Measurements from ENCODE around the gene TBCE.
"Not testable (repeated sequence)": the region's sequence is repeated elsewhere in the genome, so short reads cannot be mapped to it uniquely, and the experiment has no call there.

The TBCE gene

GRCh38 chr1:235442788-235443429 is 75.7 kb downstream of the TBCE start:
- H3K36me3 ChIP-seq (ENCODE audit: insufficient read depth, low read length): peaks cover 62% of the 10 kb centered on the region
- peak overlapping the region; percentile 16; the same call in 1 of the 2 replicates for H3K27ac ChIP-seq
- no peak for DNase-seq (ENCODE audit: low read depth, low spot score)
- TF ChIP-seq EZH2 (IDR thresholded peaks at IDR 0.05): no peak
- no peak for TF ChIP-seq FOXP2 (optimal IDR thresholded peaks at IDR 0.05; ENCODE audit: control extremely low read depth, extremely low read length, insufficient read depth)
- TF ChIP-seq POLR2AphosphoS5 (IDR thresholded peaks at IDR 0.05; ENCODE audit: borderline replicate concordance, low read depth, low read length): no peak
- no peak overlapping the region for H3K9ac ChIP-seq (ENCODE audit: insufficient read length)
- H3K9me3 ChIP-seq (ENCODE audit: low read depth, low read length): no peaks in the 10 kb centered on the region
- no peak overlapping the region for H3K4me3 ChIP-seq

- no peak overlapping the region for H3K4me3 ChIP-seq
- no peak for DNase-seq (ENCODE audit: low read depth, low spot score)
- no peak overlapping the region for H3K9ac ChIP-seq (ENCODE audit: insufficient read length)
- no peak for TF ChIP-seq POLR2AphosphoS5 (IDR thresholded peaks at IDR 0.05; ENCODE audit: borderline replicate concordance, low read depth, low read length)
- TF ChIP-seq EZH2 (IDR thresholded peaks at IDR 0.05): no peak
- TF ChIP-seq FOXP2 (optimal IDR thresholded peaks at IDR 0.05; ENCODE audit: control extremely low read depth, extremely low read length, insufficient read depth): no peak
- H3K9me3 ChIP-seq (ENCODE audit: low read depth, low read length): no peaks in the 10 kb centered on the region
- peaks cover 73% of the 10 kb centered on the region for H3K36me3 ChIP-seq (ENCODE audit: insufficient read depth, low read length)
- H3K27ac ChIP-seq: no peak overlapping the region
Observed at GRCh38 chr1:235448616-235449015, 81.4 kb downstream of the TBCE start.

DNA sequence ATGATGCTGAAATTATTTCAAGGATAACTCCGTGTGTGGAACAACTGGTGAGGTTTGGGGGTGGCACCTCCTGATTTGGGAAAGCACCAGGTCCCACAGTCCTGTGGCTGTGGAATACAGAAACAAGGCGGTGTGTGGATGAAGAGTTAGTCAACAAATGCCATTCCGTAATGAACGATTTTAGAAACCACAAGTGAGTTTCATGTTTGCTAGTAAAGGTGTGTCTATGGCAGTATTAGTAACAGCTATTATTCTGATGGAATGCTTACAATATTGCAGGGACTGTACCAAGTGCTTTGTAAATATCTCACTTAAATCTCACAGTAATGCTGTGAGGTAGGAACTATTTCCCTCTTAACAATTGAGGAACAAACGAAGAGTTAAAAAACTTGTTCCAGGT is 83.2 kb downstream of the TBCE start:
- Histone ChIP-seq H3K27ac (no peak overlapping the region), H3K9me3 (ENCODE audit: low read depth, low read length) (no peaks in the 10 kb centered on the region), H3K9ac (ENCODE audit: insufficient read length) (no peak overlapping the region), H3K4me3 (no peak overlapping the region), H3K36me3 (ENCODE audit: insufficient read depth, low read length) (peaks cover 55% of the 10 kb centered on the region)
- no peak for TF ChIP-seq EZH2 (IDR thresholded peaks at IDR 0.05)
- no peak for TF ChIP-seq FOXP2 (optimal IDR thresholded peaks at IDR 0.05; ENCODE audit: control extremely low read depth, extremely low read length, insufficient read depth)
- no peak for TF ChIP-seq POLR2AphosphoS5 (IDR thresholded peaks at IDR 0.05; ENCODE audit: borderline replicate concordance, low read depth, low read length)
- DNase-seq (ENCODE audit: low read depth, low spot score): no peak

- no peaks in the 10 kb centered on the region for H3K9me3 ChIP-seq (ENCODE audit: low read depth, low read length)
- H3K36me3 ChIP-seq (ENCODE audit: insufficient read depth, low read length): peaks cover 52% of the 10 kb centered on the region
- H3K9ac ChIP-seq (ENCODE audit: insufficient read length): no peak overlapping the region
- H3K4me3 ChIP-seq: no peak overlapping the region
- no peak overlapping the region; the same call in 1 of the 2 replicates for H3K27ac ChIP-seq
- TF ChIP-seq FOXP2 (optimal IDR thresholded peaks at IDR 0.05; ENCODE audit: control extremely low read depth, extremely low read length, insufficient read depth): no peak
- TF ChIP-seq EZH2 (IDR thresholded peaks at IDR 0.05): no peak
- no peak for TF ChIP-seq POLR2AphosphoS5 (IDR thresholded peaks at IDR 0.05; ENCODE audit: borderline replicate concordance, low read depth, low read length)
- DNase-seq (ENCODE audit: low read depth, low spot score): no peak
Observed at GRCh38 chr1:235450886-235451483, 83.8 kb downstream of the TBCE start.

DNA sequence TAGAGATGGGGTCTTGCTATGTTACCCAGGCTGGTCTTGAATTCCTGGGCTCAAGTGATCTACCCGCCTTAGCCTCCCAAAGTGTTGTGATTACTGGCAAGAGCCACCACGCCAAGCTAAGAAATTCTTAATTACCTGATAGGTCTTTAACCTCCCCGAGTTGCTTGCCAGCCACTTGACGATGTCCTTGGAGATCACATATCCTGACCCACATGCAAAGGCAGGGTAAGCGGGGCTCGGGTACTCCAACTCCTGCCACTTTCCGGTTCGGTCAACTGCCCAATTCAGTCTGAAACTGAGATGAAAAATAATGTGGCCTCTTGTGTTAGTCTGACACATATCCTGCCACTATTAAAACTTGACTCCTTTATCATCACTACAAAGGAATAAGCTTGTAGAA is 86.8 kb downstream of the TBCE start:
- Histone ChIP-seq H3K4me3 (no peak overlapping the region), H3K27ac (no peak overlapping the region), H3K9me3 (ENCODE audit: low read depth, low read length) (no peaks in the 10 kb centered on the region), H3K36me3 (ENCODE audit: insufficient read depth, low read length) (peaks cover 35% of the 10 kb centered on the region), H3K9ac (ENCODE audit: insufficient read length) (no peak overlapping the region)
- DNase-seq (ENCODE audit: low read depth, low spot score): no peak
- no peak for TF ChIP-seq EZH2 (IDR thresholded peaks at IDR 0.05)
- TF ChIP-seq FOXP2 (optimal IDR thresholded peaks at IDR 0.05; ENCODE audit: control extremely low read depth, extremely low read length, insufficient read depth): no peak

- TF ChIP-seq FOXP2 (optimal IDR thresholded peaks at IDR 0.05; ENCODE audit: control extremely low read depth, extremely low read length, insufficient read depth): no peak
- TF ChIP-seq POLR2AphosphoS5 (IDR thresholded peaks at IDR 0.05; ENCODE audit: borderline replicate concordance, low read depth, low read length): no peak
- TF ChIP-seq EZH2 (IDR thresholded peaks at IDR 0.05): no peak
- Histone ChIP-seq H3K4me3 (no peak overlapping the region), H3K36me3 (ENCODE audit: insufficient read depth, low read length) (peaks cover 24% of the 10 kb centered on the region), H3K27ac (no peak overlapping the region), H3K9ac (ENCODE audit: insufficient read length) (no peak overlapping the region), H3K9me3 (ENCODE audit: low read depth, low read length) (no peaks in the 10 kb centered on the region)
- DNase-seq (ENCODE audit: low read depth, low spot score): no peak
Observed at GRCh38 chr1:235455097-235455496, 87.9 kb downstream of the TBCE start.

- Histone ChIP-seq H3K9ac (ENCODE audit: insufficient read length) (no peak overlapping the region), H3K27ac (no peak overlapping the region), H3K9me3 (ENCODE audit: low read depth, low read length) (no peaks in the 10 kb centered on the region), H3K36me3 (ENCODE audit: insufficient read depth, low read length) (peaks cover 17% of the 10 kb centered on the region), H3K4me3 (no peak overlapping the region)
- DNase-seq (ENCODE audit: low read depth, low spot score): no peak
- TF ChIP-seq FOXP2 (optimal IDR thresholded peaks at IDR 0.05; ENCODE audit: control extremely low read depth, extremely low read length, insufficient read depth): no peak
- no peak for TF ChIP-seq POLR2AphosphoS5 (IDR thresholded peaks at IDR 0.05; ENCODE audit: borderline replicate concordance, low read depth, low read length)
- no peak for TF ChIP-seq EZH2 (IDR thresholded peaks at IDR 0.05)
Observed at GRCh38 chr1:235455823-235456222, 88.6 kb downstream of the TBCE start.

DNA sequence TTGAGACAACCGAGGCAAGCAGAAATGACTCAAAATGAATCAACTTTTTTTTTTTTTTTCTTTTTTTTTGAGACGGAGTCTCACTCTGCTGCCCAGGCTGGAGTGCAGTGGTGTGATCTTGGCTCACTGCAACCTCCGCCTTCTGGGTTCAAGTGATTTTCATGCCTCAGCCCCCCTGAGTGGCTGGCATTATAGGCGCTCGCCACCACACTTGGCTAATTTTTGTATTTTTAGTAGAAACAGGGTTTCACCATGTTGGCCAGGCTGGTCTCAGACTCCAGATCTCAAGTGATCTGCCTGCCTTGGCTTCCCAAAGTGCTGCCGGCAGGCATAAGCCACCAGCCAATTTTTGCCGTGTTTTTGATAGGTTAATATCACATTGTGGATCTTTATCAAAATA is 90.6 kb downstream of the TBCE start:
- H3K9me3 ChIP-seq (ENCODE audit: low read depth, low read length); H3K4me3 ChIP-seq; H3K9ac ChIP-seq (ENCODE audit: insufficient read length); H3K36me3 ChIP-seq (ENCODE audit: insufficient read depth, low read length); DNase-seq (ENCODE audit: low read depth, low spot score); H3K27ac ChIP-seq: not testable (repeated sequence)

DNA sequence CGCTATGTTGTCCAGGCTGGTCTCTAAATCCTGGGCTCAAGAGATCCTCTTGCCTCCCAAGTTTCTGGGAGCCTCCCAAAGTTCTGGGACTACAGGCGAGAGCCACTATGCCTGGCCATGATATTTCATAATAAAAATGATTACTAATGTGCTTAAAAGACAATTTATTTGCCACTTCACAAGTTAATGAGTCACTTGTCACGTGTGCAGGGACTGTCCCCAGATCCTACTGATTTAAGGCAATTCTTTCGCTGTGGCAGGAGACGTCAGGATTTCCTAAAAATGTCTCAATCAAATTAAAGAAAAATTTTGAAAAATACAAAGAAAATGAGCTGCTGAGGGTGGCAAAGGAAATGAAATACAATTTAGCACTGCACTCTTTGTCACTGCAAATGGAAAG is 93.5 kb downstream of the TBCE start:
- H3K9me3 ChIP-seq (ENCODE audit: low read depth, low read length): no peaks in the 10 kb centered on the region
- no peak overlapping the region for H3K4me3 ChIP-seq
- H3K36me3 ChIP-seq (ENCODE audit: insufficient read depth, low read length): peaks cover 21% of the 10 kb centered on the region
- no peak for DNase-seq (ENCODE audit: low read depth, low spot score)
- H3K9ac ChIP-seq (ENCODE audit: insufficient read length): no peak overlapping the region
- H3K27ac ChIP-seq: no peak overlapping the region
- no peak for TF ChIP-seq POLR2AphosphoS5 (IDR thresholded peaks at IDR 0.05; ENCODE audit: borderline replicate concordance, low read depth, low read length)
- no peak for TF ChIP-seq FOXP2 (optimal IDR thresholded peaks at IDR 0.05; ENCODE audit: control extremely low read depth, extremely low read length, insufficient read depth)
- no peak for TF ChIP-seq EZH2 (IDR thresholded peaks at IDR 0.05)
